Measurements from ENCODE around the gene SFR1. TPM values are rescaled to one million over a fixed set of nuclear protein-coding genes. Genes with fewer than 3 reads are reported as not detected.

SFR1 gene
- total RNA-seq, 1 donor from 2014 or later: 13.8 TPM

- no peaks in the 10 kb centered on the region for H3K9me3 Mint-ChIP-seq
- no peak overlapping the region for H3K27ac Mint-ChIP-seq
- intact Hi-C loops (cut with micrococcal nuclease): no loop called here
- no peaks in the 10 kb centered on the region for H3K27me3 Mint-ChIP-seq (ENCODE audit: insufficient read depth)
- H3K4me3 Mint-ChIP-seq: no peak overlapping the region
- DNase-seq (ENCODE audit: low spot score): no peak
- H3K36me3 Mint-ChIP-seq (ENCODE audit: low read depth): no peaks in the 10 kb centered on the region
- peaks cover 6% of the 10 kb centered on the region for H3K4me1 Mint-ChIP-seq (ENCODE audit: low read depth)
Observed at GRCh38 chr10:104090611-104091010, 31.4 kb upstream of the SFR1 start.

GRCh38 chr10:104092749-104093148 is 29.2 kb upstream of the SFR1 start:
- no peak for DNase-seq (ENCODE audit: low spot score)
- peaks cover 6% of the 10 kb centered on the region for H3K9me3 Mint-ChIP-seq
- peaks cover 6% of the 10 kb centered on the region for H3K4me1 Mint-ChIP-seq (ENCODE audit: low read depth)
- H3K36me3 Mint-ChIP-seq (ENCODE audit: low read depth): no peaks in the 10 kb centered on the region
- H3K27me3 Mint-ChIP-seq (ENCODE audit: insufficient read depth): no peaks in the 10 kb centered on the region
- no peak overlapping the region for H3K4me3 Mint-ChIP-seq
- intact Hi-C loops (cut with micrococcal nuclease): no loop called here
- no peak overlapping the region for H3K27ac Mint-ChIP-seq

- H3K36me3 Mint-ChIP-seq (ENCODE audit: low read depth): no peaks in the 10 kb centered on the region
- intact Hi-C loops (cut with micrococcal nuclease): no loop called here
- peaks cover 6% of the 10 kb centered on the region for H3K4me1 Mint-ChIP-seq (ENCODE audit: low read depth)
- H3K9me3 Mint-ChIP-seq: peaks cover 6% of the 10 kb centered on the region
- H3K27me3 Mint-ChIP-seq (ENCODE audit: insufficient read depth): peaks cover 9% of the 10 kb centered on the region
- H3K27ac Mint-ChIP-seq: no peak overlapping the region
- no peak overlapping the region for H3K4me3 Mint-ChIP-seq
- no peak for DNase-seq (ENCODE audit: low spot score)
Observed at GRCh38 chr10:104096692-104097091, 25.3 kb upstream of the SFR1 start.

GRCh38 chr10:104098358-104098925 is 23.5 kb upstream of the SFR1 start:
- H3K27me3 Mint-ChIP-seq (ENCODE audit: insufficient read depth): peaks cover 9% of the 10 kb centered on the region
- H3K36me3 Mint-ChIP-seq (ENCODE audit: low read depth): no peaks in the 10 kb centered on the region
- no peak overlapping the region for H3K4me3 Mint-ChIP-seq
- H3K27ac Mint-ChIP-seq: no peak overlapping the region
- peaks cover 6% of the 10 kb centered on the region for H3K9me3 Mint-ChIP-seq
- intact Hi-C loops (cut with micrococcal nuclease): no loop called here
- no peak for DNase-seq (ENCODE audit: low spot score)
- peaks cover 5% of the 10 kb centered on the region for H3K4me1 Mint-ChIP-seq (ENCODE audit: low read depth)

DNA sequence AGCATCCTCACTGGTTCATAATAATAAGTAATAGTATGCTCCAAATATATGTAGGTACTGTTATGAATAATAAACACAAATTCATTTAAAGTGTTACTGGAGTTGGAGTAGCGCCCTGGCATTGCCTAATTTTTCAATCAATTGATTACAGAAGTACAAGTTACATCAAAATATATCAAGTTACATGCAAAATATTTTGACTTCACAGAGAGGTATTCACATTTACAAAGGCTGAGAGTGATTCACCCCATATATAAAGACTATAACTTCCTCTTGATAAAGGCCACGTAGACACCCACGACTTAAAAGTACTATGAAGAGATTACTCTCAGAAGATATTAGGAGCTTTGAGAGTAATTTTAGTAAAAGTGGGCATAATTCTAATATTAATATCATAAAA is 22.7 kb upstream of the SFR1 start:
- DNase-seq (ENCODE audit: low spot score): no peak
- intact Hi-C loops (cut with micrococcal nuclease): no loop called here
- H3K4me3 Mint-ChIP-seq: no peak overlapping the region
- no peak overlapping the region for H3K27ac Mint-ChIP-seq
- no peaks in the 10 kb centered on the region for H3K36me3 Mint-ChIP-seq (ENCODE audit: low read depth)
- peaks cover 6% of the 10 kb centered on the region for H3K9me3 Mint-ChIP-seq
- H3K27me3 Mint-ChIP-seq (ENCODE audit: insufficient read depth): peaks cover 9% of the 10 kb centered on the region
- H3K4me1 Mint-ChIP-seq (ENCODE audit: low read depth): peaks cover 3% of the 10 kb centered on the region

DNA sequence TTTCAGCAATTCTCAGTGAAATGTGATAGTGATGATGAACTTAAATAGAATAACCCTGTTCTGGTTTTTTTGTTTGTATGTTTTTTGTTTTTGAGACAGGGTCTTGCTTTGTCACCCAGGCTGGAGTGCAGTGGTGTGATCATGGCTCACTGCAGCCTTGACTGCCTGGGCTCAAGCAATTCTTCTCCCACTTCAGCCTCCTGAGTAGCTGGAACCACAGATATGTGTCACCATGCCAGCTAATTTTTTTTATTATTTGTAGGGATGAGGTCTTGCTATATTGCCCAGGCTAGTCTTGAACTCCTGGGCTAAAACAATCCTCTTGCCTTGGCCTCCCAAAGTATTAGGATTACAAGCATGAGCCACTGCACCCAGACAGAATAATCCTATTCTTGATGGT is 22.0 kb upstream of the SFR1 start:
- peaks cover 9% of the 10 kb centered on the region for H3K27me3 Mint-ChIP-seq (ENCODE audit: insufficient read depth)
- intact Hi-C loops (cut with micrococcal nuclease): no loop called here
- H3K4me3 Mint-ChIP-seq: no peak overlapping the region
- peaks cover 6% of the 10 kb centered on the region for H3K9me3 Mint-ChIP-seq
- no peak for DNase-seq (ENCODE audit: low spot score)
- H3K4me1 Mint-ChIP-seq (ENCODE audit: low read depth): peaks cover 10% of the 10 kb centered on the region
- no peak overlapping the region for H3K27ac Mint-ChIP-seq
- H3K36me3 Mint-ChIP-seq (ENCODE audit: low read depth): no peaks in the 10 kb centered on the region

- peaks cover 6% of the 10 kb centered on the region for H3K9me3 Mint-ChIP-seq
- intact Hi-C loops (cut with micrococcal nuclease): no loop called here
- H3K27me3 Mint-ChIP-seq (ENCODE audit: insufficient read depth): peaks cover 9% of the 10 kb centered on the region
- H3K4me1 Mint-ChIP-seq (ENCODE audit: low read depth): peaks cover 12% of the 10 kb centered on the region
- no peaks in the 10 kb centered on the region for H3K36me3 Mint-ChIP-seq (ENCODE audit: low read depth)
- no peak overlapping the region for H3K27ac Mint-ChIP-seq
- no peak for DNase-seq (ENCODE audit: low spot score)
- no peak overlapping the region for H3K4me3 Mint-ChIP-seq
Observed at GRCh38 chr10:104100795-104101194, 21.2 kb upstream of the SFR1 start.

GRCh38 chr10:104101902-104102301 is 20.1 kb upstream of the SFR1 start:
- Mint-ChIP-seq H3K9me3 (no peaks in the 10 kb centered on the region), H3K4me1 (ENCODE audit: low read depth) (peaks cover 12% of the 10 kb centered on the region), H3K27ac (no peak overlapping the region), H3K4me3 (no peak overlapping the region), H3K36me3 (ENCODE audit: low read depth) (no peaks in the 10 kb centered on the region), H3K27me3 (ENCODE audit: insufficient read depth) (peaks cover 9% of the 10 kb centered on the region)
- intact Hi-C loops (cut with micrococcal nuclease): no loop called here
- no peak for DNase-seq (ENCODE audit: low spot score)

GRCh38 chr10:104103956-104104355 is 18.0 kb upstream of the SFR1 start:
- Mint-ChIP-seq H3K4me3 (no peak overlapping the region), H3K9me3 (no peaks in the 10 kb centered on the region), H3K36me3 (ENCODE audit: low read depth) (no peaks in the 10 kb centered on the region), H3K27ac (no peak overlapping the region), H3K4me1 (ENCODE audit: low read depth) (peaks cover 12% of the 10 kb centered on the region), H3K27me3 (ENCODE audit: insufficient read depth) (peaks cover 2% of the 10 kb centered on the region)
- no peak for DNase-seq (ENCODE audit: low spot score)
- intact Hi-C loops (cut with micrococcal nuclease): no loop called here

DNA sequence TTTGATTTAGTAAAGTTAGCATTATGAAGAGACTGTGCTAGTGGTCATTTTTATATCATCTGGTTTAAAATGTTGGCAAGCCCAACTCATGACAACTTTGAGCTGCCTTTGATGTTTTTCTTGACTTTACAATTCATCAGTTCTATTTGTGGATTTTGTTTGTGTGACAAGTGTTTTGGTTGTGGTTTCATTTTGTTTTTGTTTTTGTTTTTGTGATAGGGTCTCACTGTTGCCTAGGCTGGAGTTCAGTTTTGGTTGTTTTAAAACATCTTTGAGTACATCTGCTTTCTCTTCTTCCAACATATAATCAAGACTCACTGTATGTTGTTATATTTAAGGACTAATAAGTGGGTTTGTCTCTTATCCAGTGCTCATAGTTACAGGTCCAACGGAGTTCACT is 17.6 kb upstream of the SFR1 start:
- intact Hi-C loops (cut with micrococcal nuclease): no loop called here
- no peaks in the 10 kb centered on the region for H3K36me3 Mint-ChIP-seq (ENCODE audit: low read depth)
- no peak for DNase-seq (ENCODE audit: low spot score)
- no peak overlapping the region for H3K27ac Mint-ChIP-seq
- no peaks in the 10 kb centered on the region for H3K9me3 Mint-ChIP-seq
- H3K27me3 Mint-ChIP-seq (ENCODE audit: insufficient read depth): no peaks in the 10 kb centered on the region
- no peak overlapping the region for H3K4me3 Mint-ChIP-seq
- H3K4me1 Mint-ChIP-seq (ENCODE audit: low read depth): peaks cover 12% of the 10 kb centered on the region

- H3K4me3 Mint-ChIP-seq: no peak overlapping the region
- no peak for DNase-seq (ENCODE audit: low spot score)
- peaks cover 17% of the 10 kb centered on the region for H3K4me1 Mint-ChIP-seq (ENCODE audit: low read depth)
- H3K36me3 Mint-ChIP-seq (ENCODE audit: low read depth): no peaks in the 10 kb centered on the region
- H3K27ac Mint-ChIP-seq: no peak overlapping the region
- H3K27me3 Mint-ChIP-seq (ENCODE audit: insufficient read depth): no peaks in the 10 kb centered on the region
- no peaks in the 10 kb centered on the region for H3K9me3 Mint-ChIP-seq
- intact Hi-C loops (cut with micrococcal nuclease): no loop called here
Observed at GRCh38 chr10:104104926-104105325, 17.0 kb upstream of the SFR1 start.

DNA sequence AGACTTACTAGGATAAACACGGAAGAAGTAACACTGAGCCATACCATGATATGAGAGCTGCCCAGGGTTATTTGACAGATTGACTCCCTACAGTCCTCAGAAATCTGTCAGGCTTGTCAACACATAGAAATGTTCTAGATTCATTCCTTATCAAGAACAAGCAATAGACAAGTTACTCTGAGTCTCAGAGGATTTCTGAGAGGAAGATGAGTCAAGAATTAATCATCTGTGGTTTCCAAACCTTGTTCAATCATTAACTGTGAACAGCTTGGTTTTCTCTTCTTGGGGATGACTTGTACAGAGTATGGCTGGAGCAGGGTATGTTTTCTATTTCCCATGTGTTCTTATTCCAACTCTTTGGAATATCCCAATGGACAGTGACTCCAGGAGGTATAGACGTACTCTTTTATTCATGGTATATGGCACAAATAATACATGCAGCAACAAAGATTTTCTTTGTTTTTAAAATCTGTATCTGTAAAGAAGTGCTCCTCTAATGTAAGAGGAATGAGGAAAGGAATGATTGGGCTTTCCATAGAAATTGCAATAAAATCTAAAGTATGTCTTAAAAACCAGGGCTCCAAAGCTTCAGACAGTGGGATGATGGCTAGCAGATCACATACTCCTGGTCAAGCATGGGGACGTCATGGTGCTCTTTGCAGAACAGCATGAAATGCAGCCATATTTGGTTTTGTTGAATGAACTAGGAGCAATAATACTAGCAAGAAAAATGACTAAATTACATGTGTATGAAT is 11.9 kb upstream of the SFR1 start:
- intact Hi-C loops (cut with micrococcal nuclease): no loop called here
- Mint-ChIP-seq H3K27ac (no peak overlapping the region), H3K4me1 (ENCODE audit: low read depth) (peaks cover 16% of the 10 kb centered on the region), H3K9me3 (no peaks in the 10 kb centered on the region), H3K36me3 (ENCODE audit: low read depth) (no peaks in the 10 kb centered on the region), H3K4me3 (no peak overlapping the region), H3K27me3 (ENCODE audit: insufficient read depth) (peaks cover 2% of the 10 kb centered on the region)
- DNase-seq (ENCODE audit: low spot score): no peak

DNA sequence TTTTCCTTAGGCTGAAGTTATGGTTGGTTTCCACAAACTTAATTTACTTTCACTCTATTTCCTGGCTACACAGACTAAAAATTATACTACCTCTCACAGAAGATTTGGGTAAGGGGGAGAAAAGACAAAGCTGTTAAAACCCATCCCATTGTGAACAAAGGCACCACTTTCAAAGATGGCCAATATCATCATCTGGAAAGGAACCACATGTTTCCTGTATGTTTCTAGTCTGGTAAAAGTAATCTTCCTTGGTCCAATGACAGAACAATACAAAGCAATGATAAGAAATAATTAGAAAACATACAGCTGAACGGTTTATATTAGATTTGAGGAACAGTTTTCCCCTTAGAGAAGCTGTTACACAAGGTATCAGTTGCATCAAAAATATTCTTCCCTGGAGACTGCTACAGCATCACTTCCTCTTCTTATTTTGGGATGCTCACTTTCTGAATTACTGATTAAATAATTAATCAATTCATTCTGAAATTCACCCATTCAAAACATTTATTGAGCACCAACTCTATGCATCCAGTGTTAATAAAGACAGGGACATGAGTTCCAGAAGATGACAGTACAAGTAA is 8.5 kb upstream of the SFR1 start:
- Mint-ChIP-seq H3K4me1 (ENCODE audit: low read depth) (peaks cover 15% of the 10 kb centered on the region), H3K27ac (no peak overlapping the region), H3K4me3 (no peak overlapping the region), H3K9me3 (no peaks in the 10 kb centered on the region), H3K27me3 (ENCODE audit: insufficient read depth) (peaks cover 14% of the 10 kb centered on the region), H3K36me3 (ENCODE audit: low read depth) (no peaks in the 10 kb centered on the region)
- intact Hi-C loops (cut with micrococcal nuclease): no loop called here
- no peak for DNase-seq (ENCODE audit: low spot score)
